Measurements from ENCODE around the gene TWSG1.
A peak's percentile ranks its signal among the peaks of the same experiment; 100 is the strongest.
"Not testable (repeated sequence)": the region's sequence is repeated elsewhere in the genome, so short reads cannot be mapped to it uniquely, and the experiment has no call there.

Gene TWSG1

GRCh38 chr18:9400197-9400596 lies 65.6 kb downstream of the TWSG1 start:
- DNase-seq: no peak

DNA sequence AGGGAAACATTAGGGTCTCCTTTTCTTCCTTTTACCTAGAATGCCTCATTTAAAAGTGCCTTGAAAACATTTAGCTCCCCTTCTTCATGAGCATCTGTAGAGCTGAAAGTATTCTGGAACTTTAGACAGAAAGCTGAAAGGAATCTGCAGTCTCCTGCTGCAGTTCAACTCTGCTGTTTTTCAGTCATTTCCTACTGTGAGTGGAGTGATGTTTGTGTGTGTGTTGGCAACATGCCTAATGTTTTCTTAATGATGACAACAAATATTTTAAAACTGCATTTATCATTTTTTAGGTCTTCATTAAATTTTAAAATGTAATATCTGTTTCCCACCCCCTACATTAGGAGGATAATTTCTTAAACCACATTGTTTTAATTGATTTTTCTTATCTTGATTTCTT lies 66.6 kb downstream of the TWSG1 start:
- DNase-seq: no peak

DNA sequence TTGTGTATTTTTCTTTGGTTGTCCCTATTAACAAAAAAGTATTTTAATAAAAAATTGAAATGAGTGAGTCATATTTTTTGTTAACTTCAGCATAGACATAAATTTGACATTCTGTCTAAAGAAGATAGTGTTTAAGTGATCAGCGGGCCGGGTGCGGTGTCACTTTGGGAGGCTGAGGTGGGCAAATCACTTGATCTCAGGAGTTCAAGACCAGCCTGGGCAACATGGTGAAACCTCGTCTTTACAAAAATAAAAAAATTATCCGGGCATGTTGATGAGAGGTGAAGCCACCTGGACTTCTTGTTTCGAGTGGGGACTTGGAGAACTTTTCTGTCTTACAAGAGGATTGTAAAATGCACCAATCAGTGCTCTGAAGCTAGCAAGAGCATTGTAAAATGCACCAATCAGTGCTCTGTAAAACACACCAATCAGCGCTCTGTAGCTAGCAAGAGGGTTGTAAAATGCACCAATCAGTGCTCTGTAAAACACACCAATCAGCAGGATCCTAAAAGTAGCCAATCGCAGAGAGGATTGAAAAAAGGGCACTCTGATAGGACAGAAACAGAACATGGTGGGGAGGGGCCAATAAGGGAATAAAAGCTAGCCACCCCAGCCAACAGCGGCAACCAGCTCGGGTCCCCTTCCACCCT lies 67.9 kb downstream of the TWSG1 start:
- not testable (repeated sequence) for DNase-seq

DNA sequence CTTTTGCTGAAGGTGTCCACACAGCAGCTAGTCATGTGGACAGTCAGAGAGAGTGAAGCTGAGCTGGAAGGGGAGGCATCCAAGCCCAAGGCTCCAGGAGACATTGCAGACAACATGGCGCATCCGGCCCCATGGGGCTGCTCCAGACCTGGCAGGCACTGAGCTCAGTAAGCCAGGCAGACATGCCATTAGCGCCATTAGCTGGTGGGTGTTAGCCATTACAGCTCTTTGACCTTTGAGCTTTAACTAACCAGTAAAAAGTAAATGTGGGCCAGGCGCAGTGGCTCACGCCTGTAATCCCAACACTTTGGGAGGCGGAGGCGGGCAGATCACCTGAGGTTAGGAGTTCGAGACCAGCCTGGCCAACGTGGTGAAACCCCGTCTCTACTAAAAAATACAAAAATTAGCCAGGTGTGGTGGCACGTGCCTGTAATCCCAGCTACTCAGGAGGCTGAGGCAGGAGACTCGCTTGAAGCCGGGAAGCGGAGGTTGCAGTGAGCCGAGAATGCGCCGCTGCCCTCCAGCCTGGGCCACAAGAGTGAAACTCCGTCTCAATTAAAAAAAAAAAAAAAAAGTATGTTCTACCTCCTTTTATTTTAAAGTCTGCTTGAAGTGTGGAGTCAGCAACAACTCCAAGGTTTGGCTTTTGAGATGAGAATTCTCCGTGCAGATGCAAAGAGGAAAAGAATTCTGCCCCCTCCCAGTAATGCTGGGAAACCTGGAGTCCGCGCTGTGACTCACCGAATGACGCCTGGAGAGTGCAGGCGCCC lies 69.4 kb downstream of the TWSG1 start:
- no peak for DNase-seq

DNA sequence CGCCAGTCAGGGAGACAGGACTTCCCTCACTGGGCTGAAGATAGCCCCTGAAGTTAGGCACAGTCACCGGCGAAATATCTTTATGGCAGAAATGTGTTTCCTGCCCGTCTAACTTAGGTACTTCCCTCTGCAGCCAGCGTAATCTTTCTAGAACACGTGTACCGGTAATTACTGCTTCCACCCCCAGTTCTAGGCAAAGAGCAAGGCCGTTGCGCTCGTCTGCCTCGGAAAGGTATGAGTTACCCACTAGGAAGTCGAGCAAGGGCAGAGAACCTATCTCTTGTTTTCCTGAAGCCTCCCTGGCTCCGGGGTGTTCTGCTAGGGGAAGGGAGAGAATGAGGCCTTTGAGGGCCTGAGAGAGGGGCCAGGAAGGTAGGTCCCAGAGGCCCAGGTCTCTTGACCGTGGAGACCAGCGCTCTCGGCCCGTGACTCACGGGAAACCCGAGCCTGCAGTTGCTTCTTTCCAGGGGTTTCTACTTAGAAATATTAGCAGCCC lies 70.0 kb downstream of the TWSG1 start:
- peak; percentile 26 to 48 for DNase-seq

DNA sequence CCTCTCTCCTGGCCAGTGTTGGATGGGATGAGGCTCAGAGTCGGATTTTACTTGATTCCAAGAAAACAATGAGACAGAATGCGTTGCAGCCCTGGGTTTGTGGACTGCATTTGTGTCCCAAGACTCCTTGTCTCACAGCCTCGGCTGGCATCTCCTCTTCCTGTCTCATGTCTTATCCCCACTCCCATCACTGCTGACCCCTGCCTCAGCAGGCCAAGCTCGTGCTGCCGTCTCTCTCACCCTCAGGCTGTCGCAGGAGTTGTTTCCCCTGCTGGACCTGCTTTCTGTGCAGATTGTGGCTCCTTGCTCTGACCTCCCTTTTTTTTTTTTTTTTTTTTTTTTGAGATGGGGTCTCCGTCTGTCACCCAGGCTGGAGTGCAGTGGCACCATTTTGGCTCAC lies 70.6 kb downstream of the TWSG1 start:
- no peak for DNase-seq

DNA sequence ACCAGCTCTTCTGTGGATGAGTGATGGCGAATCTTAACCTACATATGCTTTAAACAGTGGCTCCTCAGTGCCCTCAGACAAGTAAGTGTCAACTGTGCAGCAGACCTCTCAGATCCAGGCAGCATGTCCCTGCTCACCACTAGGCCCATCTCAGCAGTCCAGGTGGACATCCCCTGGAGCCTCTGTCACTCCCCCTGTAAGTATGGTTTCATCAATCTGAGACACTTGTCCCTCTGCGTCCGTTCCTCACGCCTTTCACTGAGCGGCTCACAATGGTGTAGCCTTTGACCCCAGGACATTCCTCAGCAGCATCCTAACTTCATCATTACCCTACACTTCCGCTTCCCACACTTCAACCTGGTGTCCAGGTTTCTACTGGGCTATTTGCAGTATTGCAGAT lies 71.4 kb downstream of the TWSG1 start:
- no peak for DNase-seq

- DNase-seq: no peak
Measured at GRCh38 chr18:9410515-9410914, 75.9 kb downstream of the TWSG1 start.

GRCh38 chr18:9413576-9413975 lies 79.0 kb downstream of the TWSG1 start:
- peak in 1 of 2 donors; percentile 4 for DNase-seq

DNA sequence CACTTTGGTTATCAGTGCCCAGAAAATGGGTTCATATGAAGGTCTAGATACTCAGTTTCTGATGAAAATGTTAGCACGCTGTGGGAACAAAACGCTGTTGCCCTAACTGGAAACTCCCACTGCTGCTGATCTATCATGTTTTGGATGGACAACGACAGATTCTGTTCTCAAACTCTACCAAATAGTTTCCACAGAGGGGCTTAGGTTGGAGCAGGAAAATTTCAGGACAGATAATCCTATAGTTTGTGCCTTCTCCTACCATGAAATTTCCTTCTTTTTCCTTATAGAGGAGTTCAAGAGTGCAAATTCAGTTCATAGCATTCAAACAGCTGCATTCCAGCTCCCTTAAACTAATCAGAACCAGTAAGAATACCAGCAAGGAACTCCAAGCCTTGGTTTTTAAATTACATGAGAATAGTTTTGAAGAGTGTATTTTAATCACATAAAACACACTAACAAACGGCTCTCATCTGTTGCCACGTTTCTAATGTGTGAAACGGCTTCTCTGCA lies 82.0 kb downstream of the TWSG1 start:
- no peak for DNase-seq

DNA sequence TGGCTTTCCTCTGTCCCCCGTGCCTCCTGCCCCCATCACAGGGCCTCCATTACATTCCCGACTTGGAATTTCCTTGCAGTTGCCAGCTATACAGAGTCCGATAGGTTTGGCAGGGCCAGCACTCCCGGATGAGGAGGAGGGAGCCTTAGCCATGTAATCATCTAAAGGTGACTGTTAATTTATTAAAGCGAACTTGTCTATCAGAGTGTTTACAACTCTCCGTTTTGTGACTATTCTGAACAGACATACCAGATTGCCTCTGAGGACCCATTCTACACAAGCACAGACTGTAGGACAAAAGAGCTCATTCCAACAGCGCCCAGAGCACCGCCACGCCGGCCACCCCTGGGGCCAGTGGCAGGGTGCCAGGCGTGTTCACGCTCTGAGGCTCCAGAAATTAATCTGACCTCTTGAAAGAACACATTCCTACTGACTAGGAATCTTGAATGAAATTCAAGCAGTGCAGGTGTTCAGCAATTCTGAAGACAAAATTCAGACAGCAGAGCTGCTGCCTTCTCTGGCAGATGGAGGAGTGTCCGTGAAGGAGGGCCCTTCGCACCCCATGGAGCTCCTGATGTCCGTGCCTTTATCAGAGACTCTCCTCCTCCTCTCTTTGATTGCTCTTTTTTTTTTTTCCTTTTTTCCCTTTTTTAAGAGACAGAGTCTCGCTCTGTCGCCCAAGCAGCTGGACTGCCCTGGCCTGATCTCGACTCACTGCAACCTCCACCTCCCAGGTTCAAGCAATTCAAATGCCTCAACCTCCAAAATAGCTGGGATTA lies 82.7 kb downstream of the TWSG1 start:
- DNase-seq: no peak

GRCh38 chr18:9418047-9418690 lies 83.6 kb downstream of the TWSG1 start:
- no peak for DNase-seq

GRCh38 chr18:9419956-9420631 lies 85.5 kb downstream of the TWSG1 start:
- no peak for DNase-seq

- no peak for DNase-seq
Measured at GRCh38 chr18:9421096-9421900, 86.7 kb downstream of the TWSG1 start.

DNA sequence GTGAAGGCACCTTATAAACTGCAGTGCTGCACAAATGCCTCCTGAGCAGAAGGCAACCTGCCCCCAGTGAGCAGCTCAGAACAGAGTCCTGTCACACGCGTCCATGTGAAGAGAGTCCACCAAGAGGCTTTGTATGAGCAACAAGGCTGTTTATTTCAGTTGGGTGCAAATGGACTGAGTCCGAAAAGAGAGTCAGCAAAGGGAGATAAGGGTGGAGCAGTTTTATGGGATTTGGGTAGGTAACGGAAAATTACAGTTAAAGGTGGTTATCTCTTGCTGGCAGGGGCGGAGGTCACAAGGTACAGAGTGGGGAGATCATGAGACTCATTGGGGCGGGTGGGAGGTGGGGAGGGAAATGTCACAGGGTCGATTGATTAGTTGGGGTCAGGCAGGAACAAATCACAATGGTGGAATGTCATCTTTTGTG lies 87.3 kb downstream of the TWSG1 start:
- DNase-seq: no peak

- no peak for DNase-seq
Measured at GRCh38 chr18:9422816-9423519, 88.4 kb downstream of the TWSG1 start.

- not testable (repeated sequence) for DNase-seq
Measured at GRCh38 chr18:9423648-9424047, 89.1 kb downstream of the TWSG1 start.

- DNase-seq: not testable (repeated sequence)
Measured at GRCh38 chr18:9424235-9424634, 89.7 kb downstream of the TWSG1 start.

DNA sequence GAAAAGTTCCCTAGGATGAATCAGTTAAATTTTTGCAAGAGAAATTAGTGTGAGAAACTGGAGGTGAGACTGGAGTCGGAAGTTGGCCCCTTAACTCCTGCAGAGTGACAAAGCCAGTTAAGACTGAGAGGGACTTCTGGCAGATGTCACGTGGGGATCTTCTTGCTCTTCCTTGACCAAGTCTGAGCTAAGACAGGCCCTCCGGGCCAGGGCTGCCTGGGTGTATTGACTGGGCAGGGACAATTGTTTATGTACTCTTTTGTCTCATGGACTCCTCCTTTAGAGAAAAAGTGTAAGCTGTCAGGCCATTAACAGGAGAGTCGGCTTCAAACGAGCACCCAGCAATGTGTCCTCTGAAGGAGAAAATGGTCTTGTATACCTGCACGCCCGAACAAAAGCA lies 92.2 kb downstream of the TWSG1 start:
- DNase-seq: no peak

DNA sequence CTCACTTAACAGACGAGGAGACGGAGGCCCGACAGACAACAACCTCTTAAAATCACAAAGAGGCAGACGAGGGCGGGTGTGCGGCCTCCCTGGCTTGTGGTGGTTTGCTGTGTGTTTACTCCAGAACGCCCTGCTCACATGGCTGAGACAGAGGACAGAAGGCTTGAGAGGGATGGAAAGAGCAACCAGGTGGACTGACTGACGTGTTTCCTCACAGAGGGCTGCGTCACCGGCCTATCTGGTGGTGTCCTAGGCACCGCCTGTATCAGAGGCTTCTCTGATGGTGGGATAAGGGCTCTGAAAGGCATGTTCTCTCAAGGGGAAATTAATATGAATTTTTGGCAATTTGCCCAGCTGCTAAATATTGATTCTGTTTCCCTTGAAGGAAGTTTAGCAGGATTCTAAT lies 93.7 kb downstream of the TWSG1 start:
- no peak for DNase-seq
